ENCODE data around the gene TRMT2A. TPM values are rescaled to one million over a fixed set of nuclear protein-coding genes. Genes with fewer than 3 reads are reported as not detected.

The TRMT2A gene
- total RNA-seq, 1 donor: 28.7 TPM

DNA sequence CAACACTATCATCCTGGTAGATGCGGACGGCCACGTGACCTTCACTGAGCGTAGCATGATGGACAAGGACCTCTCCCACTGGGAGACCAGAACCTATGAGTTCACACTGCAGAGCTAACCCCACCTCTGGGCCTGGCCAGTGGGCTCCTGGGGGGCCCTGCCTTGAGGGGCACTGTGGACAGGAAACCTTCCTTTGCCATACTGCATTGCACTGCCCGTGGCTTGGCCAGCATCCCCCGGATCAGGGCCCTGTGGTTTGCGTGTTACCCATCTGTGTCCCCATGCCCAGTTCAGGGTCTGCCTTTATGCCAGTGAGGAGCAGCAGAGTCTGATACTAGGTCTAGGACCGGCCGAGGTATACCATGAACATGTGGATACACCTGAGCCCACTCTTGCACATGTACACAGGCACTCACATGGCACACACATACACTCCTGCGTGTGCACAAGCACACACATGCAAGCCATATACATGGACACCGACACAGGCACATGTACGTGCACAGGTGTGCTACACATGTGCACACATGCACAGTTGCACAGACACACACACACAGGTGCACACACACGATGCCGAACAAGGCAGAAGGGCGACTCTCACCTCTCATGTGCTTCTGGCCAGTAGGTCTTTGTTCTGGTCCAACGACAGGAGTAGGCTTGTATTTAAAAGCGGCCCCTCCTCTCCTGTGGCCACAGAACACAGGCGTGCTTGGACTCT, 52.3 kb downstream of the TRMT2A start:
- TF ChIP-seq CTCF (IDR thresholded peaks at IDR 0.05; ENCODE audit: insufficient read depth, low read length): no peak
- no peak for DNase-seq (ENCODE audit: low read depth)
- H3K4me3 ChIP-seq (ENCODE audit: low read depth, low read length): no peak overlapping the region

DNA sequence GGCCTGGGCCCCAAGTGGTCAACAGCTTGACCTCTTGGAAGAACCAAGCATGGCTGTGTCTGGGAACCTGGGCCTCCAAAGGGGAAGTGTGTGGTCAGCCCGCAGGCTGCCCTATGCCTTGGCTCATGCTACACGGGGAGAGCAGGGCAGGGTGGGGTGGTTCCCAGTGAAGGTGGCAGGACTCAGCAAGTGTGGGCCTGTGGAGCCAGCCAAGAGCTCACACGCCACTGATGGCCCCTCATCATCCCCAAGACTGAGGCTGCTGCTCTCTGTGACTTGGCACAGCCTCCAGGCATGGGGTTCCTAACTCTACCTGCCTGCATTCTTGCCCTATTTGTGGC, 52.9 kb downstream of the TRMT2A start:
- DNase-seq (ENCODE audit: low read depth): no peak
- no peak for TF ChIP-seq CTCF (IDR thresholded peaks at IDR 0.05; ENCODE audit: insufficient read depth, low read length)
- no peak overlapping the region for H3K4me3 ChIP-seq (ENCODE audit: low read depth, low read length)

GRCh38 chr22:20063271-20064139, 53.5 kb downstream of the TRMT2A start:
- DNase-seq (ENCODE audit: low read depth): no peak
- H3K4me3 ChIP-seq (ENCODE audit: low read depth, low read length): no peak overlapping the region
- no peak for TF ChIP-seq CTCF (IDR thresholded peaks at IDR 0.05; ENCODE audit: insufficient read depth, low read length)

GRCh38 chr22:20062766-20063083, 54.3 kb downstream of the TRMT2A start:
- no peak overlapping the region for H3K4me3 ChIP-seq (ENCODE audit: low read depth, low read length)
- TF ChIP-seq CTCF (IDR thresholded peaks at IDR 0.05; ENCODE audit: insufficient read depth, low read length): no peak
- no peak for DNase-seq (ENCODE audit: low read depth)

GRCh38 chr22:20062043-20062765, 54.8 kb downstream of the TRMT2A start:
- TF ChIP-seq CTCF (IDR thresholded peaks at IDR 0.05; ENCODE audit: insufficient read depth, low read length): no peak
- no peak for DNase-seq (ENCODE audit: low read depth)
- H3K4me3 ChIP-seq (ENCODE audit: low read depth, low read length): no peak overlapping the region

Small RNAs within 50 kb of the gene (small RNA-seq; reads per million reads assigned to genes)
- not detected for gene MIR6816
- gene RF00017: not detected
- not detected for gene RF00599

Other genes with a start within 250 kb of the TRMT2A start
- 120 and 151 TPM in 2 replicates for gene COMT, start 175.5 kb downstream of the TRMT2A start, total RNA-seq (ENCODE audit: low replicate concordance)
- 16.4 and 16.8 TPM in 2 replicates for gene TXNRD2, start 175.4 kb downstream of the TRMT2A start, total RNA-seq (ENCODE audit: low replicate concordance)
- gene ARVCF, start 100.4 kb downstream of the TRMT2A start, total RNA-seq (ENCODE audit: low replicate concordance): 9.7 and 12.9 TPM in 2 replicates
- gene TANGO2, start 96.1 kb downstream of the TRMT2A start, total RNA-seq (ENCODE audit: low replicate concordance): 25.7 and 41.7 TPM in 2 replicates
- gene DGCR8, start 37.0 kb downstream of the TRMT2A start, total RNA-seq (ENCODE audit: low replicate concordance): 22.0 and 29.0 TPM in 2 replicates
- gene RANBP1, start 1.1 kb downstream of the TRMT2A start, total RNA-seq (ENCODE audit: low replicate concordance): 160 and 191 TPM in 2 replicates
- gene ZDHHC8, start 14.6 kb upstream of the TRMT2A start, total RNA-seq (ENCODE audit: low replicate concordance): 8.7 and 12.7 TPM in 2 replicates
- 0.45 TPM in 1 of 2 replicates, not detected in the other for gene CCDC188, start 33.8 kb upstream of the TRMT2A start, total RNA-seq (ENCODE audit: low replicate concordance)
- 0.09 TPM in 1 of 2 replicates, not detected in the other for gene RTN4R, start 151.1 kb upstream of the TRMT2A start, total RNA-seq (ENCODE audit: low replicate concordance)
- gene DGCR6L, start 202.8 kb upstream of the TRMT2A start, total RNA-seq (ENCODE audit: low replicate concordance): 58.2 and 74.7 TPM in 2 replicates